Fibroblast of lung (primary cell): ENCODE measurements around the gene SDR39U1.

ENCODE experiments used
- CTCF ChIP-seq, 2 donors: IDR thresholded peaks in 1 of 2; conservative IDR thresholded peaks in 1 of 2; 1 replicate in 1 of 2; 2 replicates in 1 of 2; pipeline ENCODE4 v1.5.1; 2011 to 2012; ENCODE audit warnings: low read length in 2 of 2, control low read depth in 1 of 2, inconsistent platforms in 1 of 2, low read depth in 1 of 2, mild to moderate bottlenecking in 1 of 2
- EZH2 ChIP-seq: IDR thresholded peaks from 2 replicates; pipeline ENCODE4 v1.5.1; 2012; ENCODE audit warnings: low read length, control low read depth, mild to moderate bottlenecking; ENCODE audit errors: missing control alignments

DNA sequence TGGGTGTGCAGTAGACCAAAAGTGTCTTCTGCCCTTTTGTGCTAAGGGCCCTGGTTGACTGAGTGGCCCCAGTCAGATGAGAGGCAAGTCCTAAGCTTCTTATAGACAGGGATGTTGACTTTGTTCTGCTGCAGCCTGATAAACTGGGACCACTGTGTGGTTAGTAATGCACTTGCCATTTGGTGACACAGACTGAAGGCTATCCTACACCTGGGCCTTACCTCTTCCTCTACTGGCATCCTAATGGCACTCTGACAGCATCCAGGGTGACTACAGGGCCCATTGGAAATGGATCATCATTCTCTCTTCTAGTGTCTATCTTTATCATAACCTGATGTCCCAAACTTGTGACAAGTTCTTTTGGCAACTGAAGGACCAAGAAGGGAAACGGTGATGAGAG, 3.3 kb downstream of the SDR39U1 start:
- TF ChIP-seq CTCF (conservative IDR thresholded peaks at IDR 0.05 in 1 of 2, IDR thresholded peaks at IDR 0.05 in 1 of 2; ENCODE audit: low read depth in 1 of 2, low read length in 2 of 2), result no peak
- TF ChIP-seq EZH2, result no peak
